Measurements from ENCODE around the gene REEP1.

- TF ChIP-seq, protein P1, sequence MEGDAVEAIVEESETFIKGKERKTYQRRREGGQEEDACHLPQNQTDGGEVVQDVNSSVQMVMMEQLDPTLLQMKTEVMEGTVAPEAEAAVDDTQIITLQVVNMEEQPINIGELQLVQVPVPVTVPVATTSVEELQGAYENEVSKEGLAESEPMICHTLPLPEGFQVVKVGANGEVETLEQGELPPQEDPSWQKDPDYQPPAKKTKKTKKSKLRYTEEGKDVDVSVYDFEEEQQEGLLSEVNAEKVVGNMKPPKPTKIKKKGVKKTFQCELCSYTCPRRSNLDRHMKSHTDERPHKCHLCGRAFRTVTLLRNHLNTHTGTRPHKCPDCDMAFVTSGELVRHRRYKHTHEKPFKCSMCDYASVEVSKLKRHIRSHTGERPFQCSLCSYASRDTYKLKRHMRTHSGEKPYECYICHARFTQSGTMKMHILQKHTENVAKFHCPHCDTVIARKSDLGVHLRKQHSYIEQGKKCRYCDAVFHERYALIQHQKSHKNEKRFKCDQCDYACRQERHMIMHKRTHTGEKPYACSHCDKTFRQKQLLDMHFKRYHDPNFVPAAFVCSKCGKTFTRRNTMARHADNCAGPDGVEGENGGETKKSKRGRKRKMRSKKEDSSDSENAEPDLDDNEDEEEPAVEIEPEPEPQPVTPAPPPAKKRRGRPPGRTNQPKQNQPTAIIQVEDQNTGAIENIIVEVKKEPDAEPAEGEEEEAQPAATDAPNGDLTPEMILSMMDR (optimal IDR thresholded peaks at IDR 0.05 in 1 of 3, IDR thresholded peaks at IDR 0.05 in 1 of 3, conservative IDR thresholded peaks at IDR 0.05 in 1 of 3; ENCODE audit: extremely low read depth in 1 of 3, insufficient read depth in 2 of 3, low read length in 3 of 3), result no peak
- TF ChIP-seq EZH2 (IDR thresholded peaks at IDR 0.05; ENCODE audit: low read length), result no peak
These were observed 141.5 kb downstream of the REEP1 start for GRCh38 chr2:86195808-86196387.

All from keratinocyte (primary cell).